HK-2 (cell line): ENCODE measurements around the gene FBF1.

Experiments
- DNase-seq: peaks from one replicate; pipeline ENCODE4 v3.0.0-alpha.2; 2018; ENCODE audit not compliant: unreplicated experiment

Gene FBF1

DNA sequence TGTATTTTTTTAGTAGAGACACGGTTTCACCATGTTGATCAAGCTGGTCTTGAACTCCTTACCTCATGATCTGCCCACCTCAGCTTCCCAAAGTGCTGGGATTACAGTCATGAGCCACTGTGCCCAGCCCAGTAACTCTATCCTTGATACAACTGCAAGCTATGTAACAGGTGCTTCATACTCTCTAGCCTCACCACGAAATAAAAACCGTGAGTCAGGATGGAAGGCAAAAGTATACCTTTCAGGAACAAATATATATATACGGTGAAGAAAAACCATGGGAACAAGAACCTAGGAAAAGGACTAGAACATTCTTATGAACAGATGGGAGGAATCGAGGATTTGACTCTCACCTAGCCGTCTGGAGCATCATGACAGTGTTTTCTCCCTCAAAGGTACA is 9.6 kb upstream of the FBF1 start:
- no peak for DNase-seq

GRCh38 chr17:75945211-75945610 is 4.4 kb upstream of the FBF1 start:
- DNase-seq = no peak

DNA sequence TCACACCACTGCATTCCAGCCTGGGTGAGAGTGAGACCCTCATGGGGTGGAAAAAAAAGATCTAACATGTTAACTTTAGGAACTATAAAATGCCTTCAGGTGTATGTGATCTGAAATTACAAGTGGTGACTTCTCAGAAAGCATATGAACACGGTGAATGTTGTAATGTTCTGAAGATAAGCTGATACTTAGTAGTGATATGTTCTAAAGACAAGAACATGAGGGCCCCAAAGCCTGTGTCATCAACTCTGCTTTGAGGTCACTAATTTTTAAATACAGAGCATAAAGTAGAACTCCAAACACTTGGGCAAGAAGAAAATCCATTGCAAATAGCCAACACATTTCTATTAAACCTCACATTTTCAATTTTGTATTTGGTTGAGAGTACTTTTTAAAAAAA is 2.6 kb upstream of the FBF1 start:
- no peak for DNase-seq

GRCh38 chr17:75942473-75942872 is 1.6 kb upstream of the FBF1 start:
- DNase-seq = no peak

- DNase-seq = no peak
Measured at GRCh38 chr17:75941442-75941819, 589 bp upstream of the FBF1 start.

- DNase-seq = no peak
Measured at GRCh38 chr17:75937652-75938051, 3.2 kb downstream of the FBF1 start.

DNA sequence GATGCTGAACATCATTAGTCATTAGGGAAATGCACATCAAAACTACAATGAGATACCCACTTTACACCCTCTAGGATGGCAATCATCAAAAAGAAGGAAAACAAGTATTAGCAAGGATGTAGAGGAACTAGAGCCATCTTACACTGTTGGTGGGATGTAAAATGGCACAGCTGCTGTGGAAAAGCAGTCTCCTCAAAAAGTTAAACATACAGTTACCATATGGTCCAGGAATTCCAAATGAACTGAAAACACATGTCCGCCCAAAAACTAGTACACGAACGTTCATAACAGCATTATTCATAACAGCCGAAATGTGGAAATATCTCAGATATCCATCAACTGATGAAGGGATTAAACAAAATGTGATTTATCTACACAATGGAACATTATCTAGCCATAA is 7.0 kb downstream of the FBF1 start:
- no peak for DNase-seq

- no peak for DNase-seq
Measured at GRCh38 chr17:75932852-75933251, 8.0 kb downstream of the FBF1 start.

DNA sequence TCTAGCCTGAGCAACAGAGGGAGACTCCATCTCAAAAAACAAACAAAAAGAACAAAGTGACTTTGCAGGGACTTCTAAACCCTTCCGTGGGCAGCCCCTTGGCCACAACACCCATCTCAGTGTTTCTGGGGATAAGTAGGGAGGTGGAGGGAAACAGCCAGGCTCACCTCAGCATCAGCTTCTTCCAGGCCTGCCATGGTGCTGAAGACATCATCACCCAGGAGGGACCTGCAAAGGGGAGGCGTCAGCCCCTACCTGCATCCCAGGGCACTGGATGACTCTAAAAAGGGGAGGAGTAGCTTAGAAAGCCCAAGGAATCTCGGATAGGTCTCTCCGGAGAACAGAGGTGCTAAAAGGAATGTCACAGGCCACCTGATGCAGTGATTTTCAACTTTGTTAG is 9.8 kb downstream of the FBF1 start:
- no peak for DNase-seq

DNA sequence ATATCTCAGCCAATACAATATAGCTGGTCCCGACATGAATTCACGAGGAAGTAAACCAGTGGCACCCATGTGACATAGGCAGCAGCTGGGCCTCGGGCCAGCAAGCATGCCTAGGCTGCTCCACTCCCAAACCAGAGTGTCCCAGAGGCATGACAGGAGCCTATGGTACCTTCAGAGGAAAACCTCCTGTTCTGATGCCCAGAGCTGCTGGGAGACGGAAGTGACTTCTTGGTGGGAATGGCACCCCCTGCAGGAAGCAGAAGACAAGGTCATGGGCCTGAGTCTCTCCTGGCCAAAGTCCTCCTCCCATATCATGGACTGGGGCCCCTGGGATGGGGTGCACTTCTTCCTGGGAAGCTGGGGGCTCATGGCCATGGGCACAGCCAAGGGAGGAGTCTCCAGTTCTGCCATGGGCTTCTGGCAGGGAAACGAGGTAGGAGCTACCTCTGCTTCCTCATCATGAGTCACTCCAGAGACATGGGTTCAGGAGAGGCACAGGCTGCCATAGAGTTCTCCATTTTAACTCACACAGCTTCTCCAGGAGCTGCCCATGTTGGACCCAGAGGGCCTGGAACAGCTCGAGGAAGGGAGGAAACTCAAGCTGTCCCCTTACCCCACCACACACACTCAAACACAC is 13.4 kb downstream of the FBF1 start:
- no peak for DNase-seq

- DNase-seq = no peak
Measured at GRCh38 chr17:75926456-75926855, 14.4 kb downstream of the FBF1 start.

GRCh38 chr17:75925912-75926311 is 14.9 kb downstream of the FBF1 start:
- no peak for DNase-seq

DNA sequence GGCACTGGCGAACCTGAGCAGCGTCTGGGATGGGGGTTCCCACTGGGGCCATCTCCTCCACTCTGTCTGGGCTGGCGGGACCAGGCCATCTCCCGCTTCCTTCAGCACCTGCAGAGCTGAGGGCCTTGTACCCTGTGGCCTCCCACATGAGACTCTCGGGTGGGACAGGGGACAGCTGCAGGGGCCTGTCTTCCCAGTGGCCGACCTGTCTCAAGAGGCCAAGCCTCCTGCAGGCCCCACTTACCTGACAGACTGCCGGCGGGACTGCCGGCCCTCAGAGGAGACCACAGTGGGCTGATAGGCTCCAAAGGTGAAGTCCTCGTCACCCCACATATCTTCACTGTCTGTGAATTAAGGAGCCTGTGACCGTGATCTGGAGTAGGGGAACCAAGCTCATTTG is 15.7 kb downstream of the FBF1 start:
- no peak for DNase-seq

- DNase-seq = no peak
Measured at GRCh38 chr17:75922963-75923874, 17.6 kb downstream of the FBF1 start.

- no peak for DNase-seq
Measured at GRCh38 chr17:75922173-75922961, 18.5 kb downstream of the FBF1 start.

DNA sequence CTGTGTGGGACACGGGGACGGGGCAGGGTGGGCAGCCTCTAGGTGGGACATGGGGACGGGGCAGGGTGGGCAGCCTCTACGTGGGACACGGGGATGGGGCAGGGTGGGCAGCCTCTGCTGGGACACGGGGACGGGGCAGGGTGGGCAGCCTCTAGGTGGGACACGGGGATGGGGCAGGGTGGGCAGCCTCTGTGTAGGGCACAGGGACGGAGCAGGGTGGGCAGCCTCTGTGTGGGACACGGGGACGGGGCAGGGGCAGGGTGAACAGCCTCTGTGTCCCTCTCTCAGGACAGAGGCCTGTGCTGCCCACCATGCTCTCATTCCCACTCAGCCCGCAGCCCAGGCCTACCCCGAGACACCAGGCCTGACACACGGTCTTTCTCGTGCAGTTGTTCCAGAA is 19.2 kb downstream of the FBF1 start:
- DNase-seq = no peak

DNA sequence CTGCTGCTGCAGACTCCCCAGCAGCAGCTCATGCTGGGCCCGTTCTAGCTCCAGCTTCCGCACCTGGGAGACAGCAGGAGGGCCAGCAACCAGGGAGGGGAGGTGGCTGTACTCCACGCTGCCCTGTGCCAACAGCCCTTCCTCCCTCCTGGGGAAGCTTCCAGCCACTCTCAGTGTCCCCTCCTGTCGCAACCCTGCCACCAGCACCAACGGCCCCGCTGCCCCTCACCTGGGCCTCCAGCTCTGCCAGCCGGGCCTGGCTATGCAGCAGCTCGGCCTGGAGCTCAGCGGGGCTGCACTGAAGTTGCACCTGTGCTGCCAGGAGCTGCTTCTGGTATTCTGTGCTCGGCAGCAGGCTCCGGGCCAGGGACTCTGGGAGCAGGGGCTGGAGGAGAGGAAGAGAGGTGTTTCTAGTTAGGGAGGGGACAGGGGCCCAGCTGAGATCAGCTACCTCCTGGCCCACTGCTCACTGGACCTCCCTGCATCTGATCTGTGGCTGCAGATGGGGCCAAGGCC is 20.7 kb downstream of the FBF1 start:
- DNase-seq = no peak

DNA sequence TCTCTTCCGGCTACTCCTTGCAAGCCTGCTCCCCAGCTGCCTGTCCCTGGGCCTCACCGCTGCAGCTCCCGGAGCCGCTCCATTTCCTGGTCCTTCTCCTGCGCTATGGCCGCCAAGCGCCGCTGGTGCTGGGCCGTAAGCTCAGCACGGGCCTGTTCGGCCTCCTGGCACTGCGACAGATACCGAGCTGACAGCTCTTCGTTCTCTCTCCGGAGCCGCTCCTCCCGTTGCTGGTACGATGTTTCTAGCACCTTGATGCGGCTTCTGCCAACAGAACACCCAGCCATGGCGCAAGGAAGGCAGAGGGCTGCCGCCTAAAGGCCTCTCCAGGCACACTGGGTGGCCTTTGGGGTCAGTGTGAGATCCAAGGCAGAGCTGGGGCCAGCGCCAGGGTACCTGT is 21.2 kb downstream of the FBF1 start:
- no peak for DNase-seq

- no peak for DNase-seq
Measured at GRCh38 chr17:75917917-75918445, 22.9 kb downstream of the FBF1 start.

- DNase-seq = no peak
Measured at GRCh38 chr17:75917141-75917916, 23.5 kb downstream of the FBF1 start.

GRCh38 chr17:75915268-75915667 is 25.6 kb downstream of the FBF1 start:
- no peak for DNase-seq
